ENCODE results near the gene BTBD9.

- TF ChIP-seq POLR2A (IDR thresholded peaks at IDR 0.05; ENCODE audit: insufficient read depth in 1 of 2, low read depth in 2 of 2, low read length in 2 of 2) (no peak), ARNT2 (CRISPR knock-in tag; IDR thresholded peaks at IDR 0.05; ENCODE audit: low read depth) (no peak), ZNF513 (CRISPR knock-in tag; conservative IDR thresholded peaks at IDR 0.05) (no peak), TARDBP (CRISPR knock-in tag; IDR thresholded peaks at IDR 0.05) (no peak)
Measured at GRCh38 chr6:38649744-38650143, 10.0 kb upstream of the BTBD9 start.
